Measurements from ENCODE around the gene NUCB1.
A peak's percentile ranks its signal among the peaks of the same experiment; 100 is the strongest.

NUCB1 gene

GRCh38 chr19:48967346-48968178, 67.5 kb downstream of the NUCB1 start:
- no peak for TF ChIP-seq CTCF (IDR thresholded peaks at IDR 0.05; ENCODE audit: low read depth, low read length)
- DNase-seq (ENCODE audit: low read depth, low spot score): no peak
- H3K4me3 ChIP-seq (ENCODE audit: low read depth, low read length): no peak overlapping the region
- in situ Hi-C loops (cut with HindIII; ENCODE audit: low sequenced_read_pairs): no loop called here

- no peak overlapping the region for H3K4me3 ChIP-seq (ENCODE audit: low read depth, low read length)
- TF ChIP-seq CTCF (IDR thresholded peaks at IDR 0.05; ENCODE audit: low read depth, low read length): no peak
- in situ Hi-C loops (cut with HindIII; ENCODE audit: low sequenced_read_pairs): no loop called here
- DNase-seq (ENCODE audit: low read depth, low spot score): no peak
Observed at GRCh38 chr19:48968179-48968661, 68.1 kb downstream of the NUCB1 start.

GRCh38 chr19:48968813-48969218, 68.7 kb downstream of the NUCB1 start:
- no peak for DNase-seq (ENCODE audit: low read depth, low spot score)
- no peak for TF ChIP-seq CTCF (IDR thresholded peaks at IDR 0.05; ENCODE audit: low read depth, low read length)
- in situ Hi-C loops (cut with HindIII; ENCODE audit: low sequenced_read_pairs): no loop called here
- no peak overlapping the region for H3K4me3 ChIP-seq (ENCODE audit: low read depth, low read length)

GRCh38 chr19:48969276-48970138, 69.4 kb downstream of the NUCB1 start:
- in situ Hi-C loops (cut with HindIII; ENCODE audit: low sequenced_read_pairs): no loop called here
- DNase-seq (ENCODE audit: low read depth, low spot score): no peak
- no peak overlapping the region for H3K4me3 ChIP-seq (ENCODE audit: low read depth, low read length)
- TF ChIP-seq CTCF (IDR thresholded peaks at IDR 0.05; ENCODE audit: low read depth, low read length): no peak

- in situ Hi-C loops (cut with HindIII; ENCODE audit: low sequenced_read_pairs): no loop called here
- no peak overlapping the region for H3K4me3 ChIP-seq (ENCODE audit: low read depth, low read length)
- TF ChIP-seq CTCF (IDR thresholded peaks at IDR 0.05; ENCODE audit: low read depth, low read length): no peak
- DNase-seq (ENCODE audit: low read depth, low spot score): no peak
Observed at GRCh38 chr19:48970139-48970766, 70.1 kb downstream of the NUCB1 start.

GRCh38 chr19:48970923-48971395, 70.8 kb downstream of the NUCB1 start:
- in situ Hi-C loops (cut with HindIII; ENCODE audit: low sequenced_read_pairs): no loop called here
- peak; percentile 77 for DNase-seq (ENCODE audit: low read depth, low spot score)

More at GRCh38 chr19:48970923-48971395, 70.8 kb downstream of the NUCB1 start:
- peak; percentile 96 for TF ChIP-seq CTCF (IDR thresholded peaks at IDR 0.05; ENCODE audit: low read depth, low read length)
- H3K4me3 ChIP-seq (ENCODE audit: low read depth, low read length): no peak overlapping the region

All from astrocyte of the spinal cord (primary cell).